Duodenal mucosa (tissue), 2 donors: Measurements from ENCODE around the gene IRAK4.
A peak's percentile ranks its signal among the peaks of the same experiment; 100 is the strongest.

Source experiments
- H3K27ac ChIP-seq: one replicate; pipeline ENCODE4 v1.7.0; 2013; ENCODE audit warnings: low read depth, low read length
- H3K27me3 ChIP-seq, 2 donors: one replicate each; pipeline ENCODE4 v1.7.0; 2013; ENCODE audit warnings: low read length in 2 of 2, control low read depth in 1 of 2; ENCODE audit not compliant: insufficient read depth in 2 of 2, control insufficient read depth in 1 of 2
- H3K36me3 ChIP-seq, 2 donors: one replicate each; pipeline ENCODE4 v1.7.0; 2013; ENCODE audit warnings: low read length in 2 of 2, control low read depth in 1 of 2; ENCODE audit not compliant: insufficient read depth in 2 of 2, control insufficient read depth in 1 of 2
- H3K4me1 ChIP-seq, 2 donors: one replicate each; pipeline ENCODE4 v1.7.0; 2013; ENCODE audit warnings: low read length in 2 of 2, control low read depth in 1 of 2; ENCODE audit not compliant: insufficient read depth in 2 of 2, control insufficient read depth in 1 of 2
- H3K4me3 ChIP-seq, 2 donors: one replicate each; pipeline ENCODE4 v1.7.0; 2013; ENCODE audit warnings: low read length in 2 of 2, low read depth in 1 of 2
- H3K9ac ChIP-seq, 2 donors: one replicate each; pipeline ENCODE4 v1.7.0; 2013; ENCODE audit warnings: low read length in 2 of 2, low read depth in 1 of 2
- H3K9me3 ChIP-seq, 2 donors: one replicate each; pipeline ENCODE4 v1.7.0; 2013; ENCODE audit warnings: low read length in 2 of 2, control low read depth in 1 of 2; ENCODE audit not compliant: control insufficient read depth in 1 of 2

Gene IRAK4

GRCh38 chr12:43805860-43806736, 47.3 kb downstream of the IRAK4 start, which contains the start of gene TWF1:
TWF1 (minus strand) TSS chr12:43806317; CDS start chr12:43806245, 72 bp downstream.
- H3K4me1 ChIP-seq, result peaks cover 11 to 22% of the 10 kb centered on the region in 2 donors
- H3K9ac ChIP-seq, result peak within 1 kb of the TSS; percentile 92 to 97
- H3K27ac ChIP-seq, result peak within 1 kb of the TSS; percentile 95
- peaks cover 5 to 13% of the 10 kb centered on the region in 2 donors for H3K36me3 ChIP-seq
- no peaks in the 10 kb centered on the region for H3K27me3 ChIP-seq
- peak within 1 kb of the TSS; percentile 98 for H3K4me3 ChIP-seq
- no peaks in the 10 kb centered on the region for H3K9me3 ChIP-seq

- Histone ChIP-seq H3K4me3 (peak overlapping the region; percentile 98), H3K4me1 (peaks cover 11 to 22% of the 10 kb centered on the region in 2 donors), H3K9ac (peak overlapping the region; percentile 87 to 97), H3K36me3 (peaks cover 5 to 9% of the 10 kb centered on the region in 2 donors), H3K9me3 (no peaks in the 10 kb centered on the region), H3K27me3 (no peaks in the 10 kb centered on the region), H3K27ac (peak overlapping the region; percentile 95)
Measured at GRCh38 chr12:43806737-43807072, 48.0 kb downstream of the IRAK4 start.

GRCh38 chr12:43807386-43807785, 48.6 kb downstream of the IRAK4 start:
- Histone ChIP-seq H3K9me3 (no peaks in the 10 kb centered on the region), H3K4me3 (no peak overlapping the region), H3K27ac (no peak overlapping the region), H3K27me3 (no peaks in the 10 kb centered on the region), H3K36me3 (peaks cover 5% of the 10 kb centered on the region in 2 donors), H3K4me1 (peaks cover 11 to 22% of the 10 kb centered on the region in 2 donors), H3K9ac (no peak overlapping the region)

DNA sequence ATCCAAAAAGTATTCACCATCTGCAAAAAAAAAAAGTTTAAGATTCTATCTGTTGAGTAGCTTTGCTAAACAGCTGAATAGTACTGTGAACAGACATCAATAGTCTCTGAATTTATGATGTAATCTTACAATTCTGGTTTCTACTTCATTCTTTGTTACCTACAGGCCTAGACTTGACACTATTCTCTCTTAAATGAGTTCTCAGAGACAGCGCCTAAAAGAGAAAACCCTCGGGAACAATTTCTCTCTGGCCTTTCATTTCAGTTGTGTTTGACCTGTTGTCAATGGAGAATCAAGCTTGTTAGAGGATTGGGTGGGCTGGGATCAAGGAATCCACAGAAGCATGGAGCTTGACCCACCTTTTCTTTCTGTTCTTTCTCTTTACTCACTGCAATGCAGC, 53.3 kb downstream of the IRAK4 start:
- H3K36me3 ChIP-seq, result no peaks in the 10 kb centered on the region
- no peaks in the 10 kb centered on the region for H3K27me3 ChIP-seq
- no peak overlapping the region for H3K9ac ChIP-seq
- H3K4me3 ChIP-seq, result no peak overlapping the region
- peaks cover 0 to 5% of the 10 kb centered on the region in 2 donors for H3K4me1 ChIP-seq
- H3K27ac ChIP-seq, result no peak overlapping the region
- no peaks in the 10 kb centered on the region for H3K9me3 ChIP-seq

DNA sequence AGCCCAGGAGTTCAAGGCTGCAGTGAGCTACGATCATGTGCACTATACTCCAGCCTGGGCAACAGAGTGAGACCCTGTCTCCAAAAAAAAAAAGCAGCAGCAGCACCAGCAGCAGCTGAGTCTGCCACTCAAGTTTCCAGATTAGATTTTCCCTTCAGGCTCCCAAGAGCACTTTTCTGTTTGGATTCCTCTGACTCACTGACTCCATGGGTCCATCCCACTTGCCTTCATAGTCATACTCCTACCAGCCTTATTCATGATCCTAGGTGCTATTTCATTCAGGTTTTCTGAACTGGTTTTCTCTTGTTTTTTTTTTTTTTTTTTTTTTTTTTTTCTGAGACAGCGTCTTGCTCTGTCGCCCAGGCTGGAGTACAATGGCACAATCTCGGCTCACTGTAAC, 54.2 kb downstream of the IRAK4 start:
- H3K9ac ChIP-seq, result no peak overlapping the region
- H3K4me1 ChIP-seq, result peaks cover 0 to 3% of the 10 kb centered on the region in 2 donors
- no peaks in the 10 kb centered on the region for H3K36me3 ChIP-seq
- no peak overlapping the region for H3K4me3 ChIP-seq
- H3K9me3 ChIP-seq, result no peaks in the 10 kb centered on the region
- H3K27me3 ChIP-seq, result no peaks in the 10 kb centered on the region
- H3K27ac ChIP-seq, result no peak overlapping the region

DNA sequence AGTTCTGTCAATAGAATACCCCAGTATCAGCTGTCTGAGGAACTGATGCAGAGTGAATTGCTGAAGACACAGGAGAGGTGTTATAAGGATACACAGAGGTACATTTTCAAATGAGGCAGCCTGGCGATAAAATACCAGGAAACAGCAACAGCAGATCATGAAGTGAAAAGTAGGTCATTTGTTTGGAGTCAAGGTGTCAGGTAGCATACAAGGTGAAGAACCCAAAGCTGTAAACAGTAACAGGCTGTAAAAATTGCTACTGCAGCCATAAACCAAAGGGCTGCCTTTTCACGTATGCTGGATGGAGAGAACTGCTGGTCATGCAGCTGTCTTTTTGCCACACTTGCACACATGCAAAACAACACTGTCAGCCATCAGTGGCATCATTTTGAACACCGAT, 56.7 kb downstream of the IRAK4 start:
- peaks cover 0 to 3% of the 10 kb centered on the region in 2 donors for H3K4me1 ChIP-seq
- H3K27ac ChIP-seq, result no peak overlapping the region
- no peak overlapping the region for H3K9ac ChIP-seq
- no peaks in the 10 kb centered on the region for H3K27me3 ChIP-seq
- no peaks in the 10 kb centered on the region for H3K9me3 ChIP-seq
- H3K36me3 ChIP-seq, result no peaks in the 10 kb centered on the region
- no peak overlapping the region for H3K4me3 ChIP-seq

DNA sequence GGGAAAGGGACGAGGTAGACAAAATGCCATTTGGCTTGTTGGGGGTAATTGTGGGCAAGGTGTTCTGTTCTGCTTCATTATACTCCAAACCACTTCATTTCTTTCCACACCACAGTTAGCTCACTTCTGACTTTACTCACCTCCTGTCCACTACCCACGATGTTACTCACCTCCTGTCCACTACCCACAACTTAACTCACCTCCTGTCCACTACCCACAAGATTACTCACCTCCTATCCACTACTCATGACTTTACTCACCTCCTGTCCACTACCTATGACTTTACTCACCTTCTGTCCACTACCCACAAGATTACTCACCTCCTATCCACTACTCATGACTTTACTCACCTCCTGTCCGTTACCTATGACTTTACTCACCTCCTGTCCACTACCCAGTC, 57.4 kb downstream of the IRAK4 start:
- Histone ChIP-seq H3K4me3 (no peak overlapping the region), H3K36me3 (no peaks in the 10 kb centered on the region), H3K27ac (no peak overlapping the region), H3K27me3 (no peaks in the 10 kb centered on the region), H3K4me1 (peaks cover 0 to 3% of the 10 kb centered on the region in 2 donors), H3K9ac (no peak overlapping the region), H3K9me3 (no peaks in the 10 kb centered on the region)

GRCh38 chr12:43824207-43824775, 65.5 kb downstream of the IRAK4 start:
- H3K27ac ChIP-seq, result no peak overlapping the region
- H3K4me3 ChIP-seq, result no peak overlapping the region
- no peaks in the 10 kb centered on the region for H3K9me3 ChIP-seq
- H3K9ac ChIP-seq, result no peak overlapping the region
- H3K36me3 ChIP-seq, result no peaks in the 10 kb centered on the region
- H3K27me3 ChIP-seq, result no peaks in the 10 kb centered on the region
- H3K4me1 ChIP-seq, result no peaks in the 10 kb centered on the region

GRCh38 chr12:43826681-43827080, 67.9 kb downstream of the IRAK4 start:
- H3K9me3 ChIP-seq, result no peaks in the 10 kb centered on the region
- no peaks in the 10 kb centered on the region for H3K4me1 ChIP-seq
- H3K27me3 ChIP-seq, result no peaks in the 10 kb centered on the region
- H3K36me3 ChIP-seq, result no peaks in the 10 kb centered on the region
- no peak overlapping the region for H3K9ac ChIP-seq
- no peak overlapping the region for H3K27ac ChIP-seq
- no peak overlapping the region for H3K4me3 ChIP-seq

GRCh38 chr12:43827093-43827492, 68.3 kb downstream of the IRAK4 start:
- no peaks in the 10 kb centered on the region for H3K27me3 ChIP-seq
- H3K4me1 ChIP-seq, result peaks cover 0 to 1% of the 10 kb centered on the region in 2 donors
- no peaks in the 10 kb centered on the region for H3K36me3 ChIP-seq
- H3K9ac ChIP-seq, result no peak overlapping the region
- no peak overlapping the region for H3K27ac ChIP-seq
- no peak overlapping the region for H3K4me3 ChIP-seq
- H3K9me3 ChIP-seq, result no peaks in the 10 kb centered on the region
